IPS-20b (cell line): Measurements from ENCODE around the gene KRTAP12-4.
"Not testable (repeated sequence)": the region's sequence is repeated elsewhere in the genome, so short reads cannot be mapped to it uniquely, and the experiment has no call there.

Source experiments
- H3K27ac ChIP-seq: one replicate; pipeline ENCODE4 v1.5.1; 2013; ENCODE audit warnings: low read length
- H3K27me3 ChIP-seq: 2 replicates; pipeline ENCODE4 v1.6.1; 2013; ENCODE audit warnings: mild to moderate bottlenecking, low read length, inconsistent platforms; ENCODE audit not compliant: insufficient read depth
- H3K36me3 ChIP-seq: 2 replicates; pipeline ENCODE4 v1.6.1; 2013; ENCODE audit warnings: low read depth, mild to moderate bottlenecking, inconsistent platforms, low read length, moderate library complexity; ENCODE audit not compliant: insufficient read depth
- H3K4me1 ChIP-seq: 2 replicates; pipeline ENCODE4 v1.6.1; 2013; ENCODE audit warnings: mild to moderate bottlenecking, control low read depth, inconsistent platforms, low read length, moderate library complexity; ENCODE audit not compliant: insufficient read depth
- H3K4me3 ChIP-seq: 2 replicates; pipeline ENCODE4 v1.5.1; 2013; ENCODE audit warnings: mild to moderate bottlenecking, low read length, inconsistent platforms
- H3K9ac ChIP-seq: 2 replicates; pipeline ENCODE4 v1.6.1; 2013; ENCODE audit warnings: low read depth, mild to moderate bottlenecking, inconsistent platforms, low read length, moderate library complexity
- H3K9me3 ChIP-seq: 2 replicates; pipeline ENCODE4 v1.6.1; 2013; ENCODE audit warnings: mild to moderate bottlenecking, low read depth, low read length, inconsistent platforms; ENCODE audit not compliant: insufficient read depth

Gene KRTAP12-4

DNA sequence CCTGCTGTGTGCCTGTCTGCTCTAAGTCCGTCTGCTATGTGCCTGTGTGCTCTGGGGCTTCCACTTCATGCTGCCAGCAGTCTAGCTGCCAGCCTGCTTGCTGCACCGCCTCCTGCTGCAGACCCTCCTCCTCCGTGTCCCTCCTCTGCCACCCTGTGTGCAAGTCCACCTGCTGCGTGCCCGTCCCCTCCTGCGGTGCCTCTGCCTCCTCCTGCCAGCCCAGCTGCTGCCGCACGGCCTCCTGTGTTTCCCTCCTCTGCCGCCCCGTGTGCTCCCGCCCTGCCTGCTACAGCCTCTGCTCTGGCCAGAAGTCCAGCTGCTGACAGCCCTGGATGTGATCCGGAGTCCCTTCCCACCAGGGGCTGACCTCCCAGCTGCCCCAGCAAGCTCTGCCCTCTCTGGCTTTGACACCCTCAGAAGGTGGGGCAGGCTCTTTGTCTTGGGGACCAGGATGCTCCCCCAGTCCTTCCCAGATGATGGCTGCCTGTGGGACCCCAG, 16.6 kb downstream of the KRTAP12-4 start:
- not testable (repeated sequence) for H3K36me3 ChIP-seq, H3K4me3 ChIP-seq, H3K4me1 ChIP-seq, H3K27me3 ChIP-seq, H3K27ac ChIP-seq, H3K9me3 ChIP-seq, H3K9ac ChIP-seq

DNA sequence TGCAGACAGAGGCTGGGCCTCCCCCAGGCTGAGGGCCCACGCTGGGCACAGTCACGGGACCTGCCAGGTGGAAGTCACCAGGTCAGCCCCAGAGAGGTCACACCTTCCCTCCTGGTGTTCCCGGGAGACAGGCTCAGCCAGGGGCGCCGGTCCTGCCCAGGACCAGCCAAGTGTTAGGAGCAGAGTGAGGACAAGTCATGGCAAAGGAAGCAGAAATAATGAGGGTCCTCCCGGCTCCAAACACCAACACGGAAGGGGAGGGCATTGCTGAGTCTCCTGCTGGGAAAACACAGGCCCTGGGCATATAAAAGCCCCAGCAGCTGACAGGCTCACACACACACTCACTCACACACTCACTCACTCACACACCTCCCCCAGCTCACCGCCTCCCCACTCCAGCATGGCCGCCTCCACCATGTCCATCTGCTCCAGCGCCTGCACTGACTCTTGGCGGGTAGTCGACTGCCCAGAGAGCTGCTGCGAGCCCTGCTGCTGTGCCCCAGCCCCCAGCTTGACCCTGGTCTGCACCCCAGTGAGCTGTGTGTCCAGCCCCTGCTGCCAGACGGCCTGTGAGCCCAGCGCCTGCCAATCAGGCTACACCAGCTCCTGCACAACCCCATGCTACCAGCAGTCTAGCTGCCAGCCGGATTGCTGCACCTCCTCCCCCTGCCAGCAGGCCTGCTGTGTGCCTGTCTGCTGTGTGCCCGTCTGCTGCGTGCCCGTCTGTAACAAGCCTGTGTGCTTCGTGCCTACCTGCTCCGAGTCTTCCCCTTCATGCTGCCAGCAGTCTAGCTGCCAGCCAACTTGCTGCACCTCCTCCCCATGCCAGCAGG, 17.2 kb downstream of the KRTAP12-4 start, which contains the start of gene KRTAP10-10:
Gene KRTAP10-10, plus strand, starts transcription at position 339 of the 833 bp plus-strand sequence. Its CDS starts 62 bp downstream, at position 401.
- Histone ChIP-seq H3K36me3 (no peaks in the 10 kb centered on the region), H3K4me1 (no peaks in the 10 kb centered on the region), H3K27ac (no peak within 1 kb of the TSS), H3K27me3 (no peaks in the 10 kb centered on the region), H3K9me3 (no peaks in the 10 kb centered on the region), H3K4me3 (no peak within 1 kb of the TSS), H3K9ac (no peak within 1 kb of the TSS)

DNA sequence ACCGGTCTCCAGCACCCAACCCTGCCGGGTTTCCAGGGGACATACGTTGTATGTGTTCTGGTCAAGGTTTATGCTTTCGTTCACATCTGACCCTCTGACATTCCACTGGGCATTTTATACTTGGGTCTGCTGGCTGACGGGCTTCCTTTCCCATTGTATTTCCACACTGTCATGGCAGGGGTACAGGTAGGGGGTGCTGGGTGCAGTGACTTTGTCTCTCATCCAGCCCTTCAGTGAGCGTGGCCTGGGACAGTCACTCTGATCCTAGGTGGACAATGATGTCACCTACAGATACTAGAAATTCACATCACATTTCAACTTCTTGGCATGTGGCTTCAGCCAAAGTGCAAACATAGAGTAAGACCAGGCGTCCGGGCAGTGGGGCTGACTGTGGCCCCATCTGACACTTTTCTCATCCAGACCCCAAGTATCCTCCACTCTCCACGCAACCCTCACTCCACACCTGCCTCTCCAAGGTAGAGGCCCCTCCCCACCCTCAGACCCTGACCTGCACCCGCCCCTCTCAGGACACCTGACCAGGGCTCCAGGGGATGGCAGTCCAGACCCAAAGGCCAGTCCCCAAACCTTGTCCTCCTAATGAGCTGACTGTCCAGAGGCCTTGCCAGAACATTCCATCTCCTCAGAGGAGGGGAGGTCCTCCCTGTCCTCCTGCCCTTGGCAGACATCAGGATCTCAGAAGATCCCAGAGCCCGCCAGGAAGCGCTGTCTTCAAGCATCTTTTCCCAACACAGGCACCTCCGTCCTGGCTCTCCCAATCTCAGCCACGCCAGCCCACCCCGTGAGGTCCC, 18.0 kb downstream of the KRTAP12-4 start:
- Histone ChIP-seq H3K27ac (no peak overlapping the region), H3K4me1 (no peaks in the 10 kb centered on the region), H3K4me3 (no peak overlapping the region), H3K9me3 (no peaks in the 10 kb centered on the region), H3K36me3 (no peaks in the 10 kb centered on the region), H3K9ac (no peak overlapping the region), H3K27me3 (no peaks in the 10 kb centered on the region)

DNA sequence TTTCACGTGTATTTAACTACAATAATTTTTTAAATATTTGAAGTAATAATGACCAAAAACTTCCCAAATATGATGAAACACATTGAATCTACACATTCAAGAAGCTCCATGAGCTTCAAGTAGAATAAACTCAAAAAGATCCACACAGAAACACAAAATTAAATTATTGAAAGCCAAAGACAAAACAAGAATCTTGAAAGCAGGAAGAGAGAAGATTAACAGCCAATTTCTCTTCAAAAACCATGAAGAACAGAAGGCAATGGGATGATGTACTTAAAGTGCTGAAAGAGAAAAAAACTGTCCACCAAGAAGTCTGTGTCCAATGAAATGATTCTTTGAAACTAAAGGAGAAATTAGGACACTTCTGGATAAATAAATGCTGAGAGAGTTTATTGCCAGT, 22.4 kb downstream of the KRTAP12-4 start:
- Histone ChIP-seq H3K9me3 (no peaks in the 10 kb centered on the region), H3K36me3 (no peaks in the 10 kb centered on the region), H3K9ac (no peak overlapping the region), H3K27ac (no peak overlapping the region), H3K27me3 (no peaks in the 10 kb centered on the region), H3K4me1 (no peaks in the 10 kb centered on the region), H3K4me3 (no peak overlapping the region)

DNA sequence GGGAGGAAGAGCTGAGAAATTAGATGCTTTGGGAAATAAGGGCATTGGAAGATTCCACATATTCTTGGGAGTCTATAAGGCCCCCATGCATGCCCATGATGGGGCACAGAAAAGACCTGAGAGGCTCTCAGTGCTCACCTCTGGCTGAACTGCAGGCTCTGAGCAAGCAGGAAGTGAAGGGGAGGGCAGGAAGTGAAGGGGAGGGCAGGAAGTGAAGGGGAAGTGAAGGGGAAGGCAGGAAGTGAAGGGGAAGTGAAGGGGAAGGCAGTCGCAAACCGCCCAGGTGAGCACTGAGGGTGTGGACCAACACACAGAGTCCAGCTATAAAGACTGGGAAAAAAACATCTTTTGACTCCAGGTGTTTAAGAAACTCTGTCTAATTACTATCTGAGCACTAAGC, 24.0 kb downstream of the KRTAP12-4 start:
- no peak overlapping the region for H3K4me3 ChIP-seq
- H3K9ac ChIP-seq, result no peak overlapping the region
- H3K9me3 ChIP-seq, result no peaks in the 10 kb centered on the region
- H3K4me1 ChIP-seq, result no peaks in the 10 kb centered on the region
- H3K27ac ChIP-seq, result no peak overlapping the region
- H3K27me3 ChIP-seq, result no peaks in the 10 kb centered on the region
- H3K36me3 ChIP-seq, result no peaks in the 10 kb centered on the region

DNA sequence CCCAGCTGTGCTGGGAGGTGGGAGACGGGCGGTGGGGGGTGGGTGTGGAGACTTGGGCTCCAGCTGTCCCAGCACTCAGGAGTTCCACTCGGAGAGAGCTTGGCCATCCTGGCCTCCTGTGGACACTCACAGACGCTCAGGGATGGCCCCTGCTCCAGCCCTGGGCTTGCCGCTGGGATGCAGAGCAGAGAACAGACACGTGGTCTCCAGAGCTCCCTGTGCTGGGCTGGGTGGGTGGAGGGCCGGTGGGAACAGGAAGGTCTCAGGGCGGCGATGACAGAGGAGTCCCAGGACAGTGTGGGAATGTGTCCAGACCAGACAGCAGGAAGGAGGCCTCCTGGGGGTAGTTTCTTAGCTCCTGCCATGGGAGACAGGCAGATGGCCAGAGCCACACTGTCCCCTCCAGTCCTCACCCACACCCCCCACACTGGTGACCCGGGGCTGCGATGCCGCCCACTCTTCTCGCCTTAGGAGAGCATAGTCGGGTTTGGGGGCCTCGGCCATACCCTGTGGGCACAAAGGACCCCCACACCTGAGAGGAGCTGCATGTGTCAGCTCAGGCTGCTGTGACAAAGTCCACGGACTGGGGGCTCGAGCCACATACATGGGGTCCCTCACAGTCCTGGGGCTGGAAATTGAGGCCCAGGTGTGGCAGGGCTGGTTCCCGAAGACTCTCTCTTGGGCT, 25.6 kb downstream of the KRTAP12-4 start:
- Histone ChIP-seq H3K4me3 (no peak overlapping the region), H3K4me1 (no peaks in the 10 kb centered on the region), H3K27ac (no peak overlapping the region), H3K9me3 (peaks cover 12% of the 10 kb centered on the region), H3K36me3 (no peaks in the 10 kb centered on the region), H3K9ac (no peak overlapping the region), H3K27me3 (no peaks in the 10 kb centered on the region)

DNA sequence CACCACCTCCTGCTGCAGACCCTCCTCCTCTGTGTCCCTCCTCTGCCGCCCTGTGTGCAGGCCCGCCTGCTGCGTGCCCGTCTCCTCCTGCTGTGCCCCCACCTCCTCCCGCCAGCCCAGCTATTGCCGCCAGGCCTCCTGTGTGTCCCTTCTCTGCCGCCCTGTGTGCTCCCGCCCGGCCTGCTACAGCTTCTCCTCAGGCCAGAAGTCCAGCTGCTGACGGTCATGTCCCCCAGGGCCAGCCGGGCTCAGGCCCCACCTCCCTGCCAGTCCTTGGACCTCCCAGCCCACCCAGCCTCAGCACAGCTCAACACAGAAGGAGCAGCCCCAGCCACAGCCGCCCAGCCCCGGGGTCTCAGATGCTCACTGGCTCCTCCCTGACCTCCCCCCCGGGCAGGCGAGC, 26.6 kb downstream of the KRTAP12-4 start:
- H3K27me3 ChIP-seq, H3K36me3 ChIP-seq: not testable (repeated sequence)

DNA sequence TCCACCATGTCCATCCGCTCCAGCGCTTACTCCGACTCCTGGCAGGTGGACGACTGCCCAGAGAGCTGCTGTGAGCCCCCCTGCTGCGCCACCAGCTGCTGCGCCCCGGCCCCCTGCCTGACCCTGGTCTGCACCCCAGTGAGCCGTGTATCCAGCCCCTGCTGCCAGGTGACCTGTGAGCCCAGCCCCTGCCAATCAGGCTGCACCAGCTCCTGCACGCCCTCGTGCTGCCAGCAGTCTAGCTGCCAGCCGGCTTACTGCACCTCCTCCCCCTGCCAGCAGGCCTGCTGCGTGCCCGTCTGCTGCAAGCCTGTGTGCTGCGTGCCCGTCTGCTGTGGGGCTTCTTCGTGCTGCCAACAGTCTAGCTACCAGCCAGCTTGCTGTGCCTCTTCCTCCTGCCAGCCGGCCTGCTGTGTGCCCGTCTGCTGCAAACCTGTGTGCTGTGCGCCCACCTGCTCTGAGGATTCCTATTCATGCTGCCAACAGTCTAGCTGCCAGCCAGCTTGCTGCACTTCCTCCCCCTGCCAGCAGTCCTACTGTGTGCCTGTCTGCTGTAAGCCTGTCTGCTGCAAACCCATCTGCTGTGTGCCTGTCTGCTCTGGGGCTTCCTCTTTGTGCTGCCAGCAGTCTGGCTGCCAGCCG, 27.2 kb downstream of the KRTAP12-4 start:
- not testable (repeated sequence) for H3K4me3 ChIP-seq, H3K27ac ChIP-seq, H3K4me1 ChIP-seq, H3K36me3 ChIP-seq, H3K9ac ChIP-seq, H3K27me3 ChIP-seq
- peaks cover 28% of the 10 kb centered on the region for H3K9me3 ChIP-seq

More for the DNA sequence above, 26.6 kb downstream of the KRTAP12-4 start:
- H3K4me1 ChIP-seq, H3K4me3 ChIP-seq, H3K9ac ChIP-seq, H3K27ac ChIP-seq: not testable (repeated sequence)
- peaks cover 22% of the 10 kb centered on the region for H3K9me3 ChIP-seq

DNA sequence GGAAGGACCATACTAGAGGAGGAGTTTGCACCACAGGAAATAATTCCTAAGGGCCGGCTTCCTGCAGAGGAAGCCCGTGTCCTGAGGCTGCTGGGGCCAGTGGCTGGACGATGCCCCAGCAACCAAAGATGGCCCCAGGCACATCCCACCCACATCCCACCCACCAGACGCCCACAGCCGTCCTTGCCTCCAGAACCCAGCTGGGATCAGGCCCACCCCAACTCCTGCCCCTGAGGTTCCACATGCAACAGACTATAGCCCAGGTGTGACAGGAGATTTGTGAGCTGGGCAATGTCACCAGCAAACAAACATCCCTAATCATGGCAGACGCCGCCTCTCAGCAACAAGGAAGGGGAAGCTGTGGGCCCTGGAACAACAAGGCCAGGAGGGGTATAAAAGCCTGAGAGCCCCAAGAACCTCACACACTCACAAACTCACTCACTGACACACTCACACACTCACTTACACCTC, 27.8 kb downstream of the KRTAP12-4 start, which contains the start of gene KRTAP10-9:
Gene KRTAP10-9, plus strand, starts transcription at position 421 of the 471 bp plus-strand sequence. CDS start 79 bp downstream, outside the sequence.
- H3K36me3 ChIP-seq, result no peaks in the 10 kb centered on the region
- H3K4me1 ChIP-seq, result no peaks in the 10 kb centered on the region
- H3K4me3 ChIP-seq, result no peak within 1 kb of the TSS
- H3K27ac ChIP-seq, result no peak within 1 kb of the TSS
- peaks cover 28% of the 10 kb centered on the region for H3K9me3 ChIP-seq
- no peak within 1 kb of the TSS for H3K9ac ChIP-seq
- no peaks in the 10 kb centered on the region for H3K27me3 ChIP-seq

DNA sequence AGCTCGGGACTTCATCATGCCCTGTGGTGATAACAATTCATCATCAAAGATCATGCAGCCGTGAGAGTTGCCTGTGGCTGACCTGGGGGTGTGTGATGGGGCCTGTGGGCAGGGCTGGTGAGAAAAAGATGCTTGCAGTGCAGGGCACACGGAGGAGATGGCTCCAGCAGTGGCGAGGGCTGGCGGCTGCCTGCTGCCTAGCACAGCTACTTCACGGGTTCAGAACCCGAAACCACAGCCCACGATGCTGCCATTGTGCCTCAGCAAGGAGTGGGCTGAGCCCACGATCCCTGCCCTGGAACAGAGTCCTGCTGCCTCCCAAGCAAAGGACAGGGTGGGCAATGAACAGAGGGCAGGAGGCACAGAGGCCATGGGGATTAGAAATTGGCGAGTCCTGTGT, 28.2 kb downstream of the KRTAP12-4 start:
- Histone ChIP-seq H3K9ac (no peak overlapping the region), H3K4me3 (no peak overlapping the region), H3K4me1 (no peaks in the 10 kb centered on the region), H3K27me3 (no peaks in the 10 kb centered on the region), H3K36me3 (no peaks in the 10 kb centered on the region), H3K27ac (no peak overlapping the region), H3K9me3 (peaks cover 28% of the 10 kb centered on the region)

DNA sequence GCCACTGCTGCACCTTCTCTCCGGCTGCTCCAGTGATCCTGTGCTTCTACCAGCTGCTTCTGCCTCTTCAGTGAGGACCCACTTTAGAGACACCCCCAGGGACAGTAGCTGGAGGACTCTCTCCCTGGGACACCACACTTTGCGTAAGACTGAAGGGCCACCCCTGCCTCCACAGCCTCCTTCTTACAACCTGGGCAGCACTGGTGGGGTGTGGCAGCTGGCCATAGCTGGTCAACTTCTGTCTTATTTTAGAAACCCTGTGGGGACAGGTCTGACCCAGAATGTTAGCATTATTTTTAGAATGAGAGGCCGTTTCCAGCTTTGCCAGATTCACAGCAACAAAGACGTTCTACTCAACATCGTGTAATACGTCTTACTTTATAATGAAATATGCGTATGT, 28.7 kb downstream of the KRTAP12-4 start:
- Histone ChIP-seq H3K9me3 (peaks cover 33% of the 10 kb centered on the region), H3K4me1 (no peaks in the 10 kb centered on the region), H3K27me3 (no peaks in the 10 kb centered on the region), H3K4me3 (no peak overlapping the region), H3K36me3 (no peaks in the 10 kb centered on the region), H3K27ac (no peak overlapping the region), H3K9ac (no peak overlapping the region)
